MM.1S (cell line): Measurements from ENCODE around the gene RYR2.

ENCODE experiments used
- CTCF ChIP-seq: fragments of 300-600 bp; sonication (generic); IDR thresholded peaks from 2 replicates; pipeline ENCODE4 v1.5.1; 2016; ENCODE audit warnings: antibody characterized with exemption, low read length, mixed read lengths
- EZH2 ChIP-seq: fragments of 300-600 bp; sonication (generic); optimal IDR thresholded peaks from 2 replicates; pipeline ENCODE3; 2017; ENCODE audit warnings: low read depth, mild to moderate bottlenecking, antibody characterized with exemption, low read length, mixed read lengths
- EZH2phosphoT487 ChIP-seq: fragments of 300-600 bp; sonication (generic); IDR thresholded peaks from 2 replicates; pipeline ENCODE4 v1.6.1; 2018; ENCODE audit warnings: antibody characterized with exemption, low read length

DNA sequence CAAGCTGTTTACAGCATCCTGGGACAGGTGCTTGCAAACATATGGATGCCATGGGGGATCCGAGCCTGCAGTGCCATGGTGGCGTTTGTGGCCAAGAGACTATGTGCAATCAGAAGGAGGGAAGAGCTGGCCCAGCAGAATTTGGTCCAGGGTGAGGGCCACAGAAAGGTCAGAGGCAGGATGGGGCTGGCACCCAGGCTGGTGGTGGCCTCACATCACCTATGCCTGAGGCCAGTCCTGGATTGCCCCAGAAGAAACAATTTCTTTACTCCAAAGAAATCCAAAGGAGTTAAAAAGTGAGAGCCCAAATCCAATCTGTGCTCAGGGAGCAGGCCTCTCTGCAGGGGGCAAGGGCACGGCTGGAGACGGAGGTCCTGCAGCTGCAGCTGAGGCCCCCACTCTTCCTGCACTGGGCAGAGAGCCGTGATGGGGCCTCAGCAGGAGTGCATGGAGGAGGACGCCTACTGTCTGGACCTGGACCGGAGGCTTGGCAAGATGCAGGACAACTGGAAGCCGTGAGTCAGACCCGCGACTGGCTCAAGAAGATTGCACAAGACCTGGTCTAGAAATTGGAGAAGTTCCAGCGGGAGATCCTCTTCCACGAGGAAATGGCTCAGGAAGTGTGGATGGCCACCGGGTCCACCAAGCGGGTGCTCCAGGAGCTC is 163.5 kb downstream of the RYR2 start:
- TF ChIP-seq CTCF (no peak), EZH2phosphoT487 (no peak), EZH2 (no peak)
